Aorta (tissue), 5 donors: Measurements from ENCODE around the gene NUP50. TPM values are rescaled to one million over a fixed set of nuclear protein-coding genes. Genes with fewer than 3 reads are reported as not detected.

Experiments used
- ATAC-seq: fragments of 200-7000 bp; cut with Tn5 transposase; one replicate; pipeline ENCODE4 v1.9.1; 2022; ENCODE audit warnings: moderate library complexity; ENCODE audit not compliant: low FRiP score
- DNase-seq, 2 donors: peaks; one replicate each; pipeline ENCODE4 v3.0.0-alpha.2; 2020
- H3K27ac ChIP-seq, 2 donors: one replicate each; pipeline ENCODE4 v1.5.1; 2013; ENCODE audit warnings: low read length in 2 of 2, mild to moderate bottlenecking in 2 of 2, moderate library complexity in 2 of 2, control low read depth in 1 of 2, inconsistent platforms in 1 of 2, low read depth in 1 of 2
- H3K27me3 ChIP-seq, 2 donors: one replicate each; pipeline ENCODE4 v1.6.1; 2013; ENCODE audit warnings: control low read depth in 1 of 2, low read length in 1 of 2, mild to moderate bottlenecking in 1 of 2, moderate library complexity in 1 of 2; ENCODE audit not compliant: insufficient read depth in 2 of 2, control insufficient read depth in 1 of 2
- H3K36me3 ChIP-seq, 2 donors: one replicate each; pipeline ENCODE4 v1.6.1; 2013; ENCODE audit warnings: control low read depth in 1 of 2, low read length in 1 of 2, mild to moderate bottlenecking in 1 of 2; ENCODE audit not compliant: insufficient read depth in 2 of 2, control insufficient read depth in 1 of 2
- H3K4me1 ChIP-seq, 2 donors: one replicate each; pipeline ENCODE4 v1.6.1; 2013; ENCODE audit warnings: low read length in 2 of 2, control low read depth in 1 of 2, mild to moderate bottlenecking in 1 of 2, moderate library complexity in 1 of 2; ENCODE audit not compliant: insufficient read depth in 2 of 2, control insufficient read depth in 1 of 2
- H3K4me3 ChIP-seq, 2 donors: one replicate each; pipeline ENCODE4 v1.5.1; 2013; ENCODE audit warnings: low read length in 2 of 2, control low read depth in 1 of 2, mild to moderate bottlenecking in 1 of 2
- H3K9me3 ChIP-seq: one replicate; pipeline ENCODE4 v1.6.1; 2013; ENCODE audit warnings: mild to moderate bottlenecking, low read length; ENCODE audit not compliant: control insufficient read depth
- WGBS, 2 donors: extraction: QIAGEN DNeasy Blood & Tissue Kit; methylation state at CpG; one replicate each; pipeline ENCODE4 v1.1.7; 2013; 5-methylcytosine and 5-hydroxymethylcytosine counted together
- intact Hi-C, 2 donors: fragments of 100-400 bp; cut with DNase I; formaldehyde crosslinking; loops; one replicate each; pipeline versions ENCODE4 v1.14.2 to v1.15.0; 2022
- polyA plus RNA-seq, 2 donors: library from polyadenylated mRNA; stranded (reverse); fragments of 200-250 nt; gene quantifications; one replicate each; pipeline ENCODE4 v1.2.3, GENCODE V29; 2013
- total RNA-seq, 2 donors: library from RNA; stranded (reverse); fragmentation: NEBNext Ultra II Directional; extraction: Animal tissue kit (Norgen Biotek cat#: 25700); gene quantifications; one replicate each; pipeline ENCODE4 v1.2.1, GENCODE V29; 2021
- donor health status: healthy with polysubstance abuse.
- donor health status: Bipolar disorder and iron deficiency.
- donor health status: DM: no; HTN: no; CAD: no.
- donor health status: DM: no; HTN: no; CAD: no.
- donor health status: DM: yes; HTN: yes; CAD: no.

The NUP50 gene
- total and polyA plus RNA-seq, 4 donors: 5.6 to 49.7 (median 19.6) TPM

DNA sequence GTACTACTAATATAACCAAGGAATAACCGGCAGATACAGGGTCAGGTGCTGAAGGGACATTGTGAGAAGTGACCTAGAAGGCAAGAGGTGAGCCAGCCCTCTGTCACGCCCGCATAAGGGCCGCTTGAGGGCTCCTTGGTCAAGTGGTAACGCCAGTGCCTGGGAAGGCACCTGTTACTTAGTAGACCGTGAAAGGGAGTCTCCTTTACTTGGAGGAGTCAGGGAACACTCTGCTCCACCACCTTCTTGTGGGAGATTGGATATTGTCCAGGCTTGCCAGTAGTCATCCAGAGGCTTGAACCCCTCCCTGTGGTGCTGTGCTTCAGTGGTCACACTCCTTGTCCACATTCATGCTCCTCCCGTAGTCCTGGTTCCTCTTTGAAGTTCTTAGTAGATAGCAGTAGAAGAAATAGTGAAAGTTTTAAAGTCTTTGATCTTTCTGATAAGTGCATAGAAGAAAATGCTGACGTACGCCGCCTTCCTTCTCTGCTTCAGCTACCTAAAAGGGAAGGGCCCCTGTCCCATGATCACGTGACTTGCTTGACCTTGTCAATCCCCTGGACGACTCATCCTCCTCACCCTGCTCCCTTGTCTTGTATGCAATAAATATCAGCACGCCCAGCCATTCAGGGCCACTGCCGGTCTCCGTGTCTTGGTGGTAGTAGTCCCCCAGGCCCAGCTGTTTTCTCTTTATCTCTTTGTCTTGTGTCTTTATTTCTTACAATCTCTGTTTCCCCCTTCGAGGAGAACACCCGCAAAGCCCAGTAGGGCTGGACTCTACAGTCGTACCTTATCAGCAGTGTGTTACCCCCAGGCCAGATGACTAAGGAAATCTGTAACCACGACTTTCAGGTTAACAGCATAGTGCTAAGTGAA is 6.1 kb downstream of the NUP50 start:
- DNase-seq (no peak), ATAC-seq (no peak)
- Histone ChIP-seq H3K4me3 (no peak overlapping the region), H3K36me3 (peaks cover 3 to 7% of the 10 kb centered on the region in 2 donors), H3K27ac (no peak overlapping the region), H3K4me1 (peaks cover 0 to 2% of the 10 kb centered on the region in 2 donors), H3K27me3 (no peaks in the 10 kb centered on the region), H3K9me3 (no peaks in the 10 kb centered on the region)
- intact Hi-C loops: loop anchor here in 1 of 2 donors (5.0 kb wide), 1 partner anchor 92 kb away; no protein-coding TSS in a partner anchor
- WGBS, 2 donors: 85 to 87% methylated on average over 19 of the region's 19 CpGs

DNA sequence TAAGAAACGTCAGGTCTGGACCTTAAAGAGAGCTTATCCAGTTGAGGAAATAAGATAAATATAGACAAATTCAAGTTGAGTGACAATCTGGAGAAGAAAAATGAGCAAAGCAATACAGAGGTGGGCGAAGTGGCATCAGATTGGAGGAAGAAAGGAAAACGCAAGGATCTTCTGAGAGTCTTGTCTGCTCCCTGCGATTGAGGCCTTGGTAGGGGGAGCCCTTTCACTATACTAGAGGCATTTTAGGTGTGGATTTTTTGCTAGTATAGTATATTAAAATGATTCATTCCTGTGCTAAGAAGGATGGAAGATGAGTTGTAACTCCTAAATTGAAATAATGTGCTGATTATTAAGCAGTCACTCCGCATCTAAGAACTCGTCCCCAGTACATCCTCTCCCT is 8.1 kb downstream of the NUP50 start:
- ATAC-seq: no peak
- H3K4me3 ChIP-seq: no peak overlapping the region
- DNase-seq: no peak
- H3K36me3 ChIP-seq: peaks cover 3 to 7% of the 10 kb centered on the region in 2 donors
- no peaks in the 10 kb centered on the region for H3K27me3 ChIP-seq
- no peaks in the 10 kb centered on the region for H3K9me3 ChIP-seq
- peaks cover 0 to 2% of the 10 kb centered on the region in 2 donors for H3K4me1 ChIP-seq
- H3K27ac ChIP-seq: no peak overlapping the region
- intact Hi-C loops: no loop called here
- WGBS, 2 donors: 77 to 87% methylated on average over 6 of the region's 6 CpGs

DNA sequence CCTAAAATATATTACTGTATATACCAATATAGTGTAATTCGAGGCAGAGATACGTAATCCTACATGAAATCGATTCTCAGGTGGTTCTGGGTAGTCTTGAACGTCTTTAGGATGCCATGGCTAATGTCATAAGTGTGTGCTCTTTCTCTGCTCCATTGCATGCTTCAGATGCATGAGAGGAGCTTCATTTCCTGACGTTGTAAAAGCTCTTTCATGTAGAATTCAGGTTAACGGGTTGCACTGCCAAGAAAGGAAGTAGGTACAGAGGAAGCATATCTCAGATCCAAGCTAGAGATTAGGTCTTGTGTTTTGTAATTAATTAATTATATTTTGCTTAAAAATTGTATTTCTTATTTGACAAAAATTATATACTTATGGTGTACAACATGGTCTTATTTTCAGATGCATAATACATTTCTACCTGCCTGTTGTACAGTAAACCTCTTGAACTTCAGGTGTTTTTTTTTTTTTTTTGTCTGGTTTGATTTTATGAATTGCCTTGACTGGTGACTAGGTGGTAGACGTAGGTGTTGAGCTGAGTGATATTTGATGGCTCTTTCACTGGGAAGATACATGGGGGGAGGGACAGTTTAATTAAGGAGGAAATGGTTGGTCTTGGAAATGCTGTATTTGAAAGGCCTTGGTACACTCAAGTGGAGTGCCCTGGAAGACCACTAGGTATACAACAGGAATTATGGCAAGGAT is 9.3 kb downstream of the NUP50 start:
- WGBS, 2 donors: 86 to 90% methylated on average over 7 of the region's 7 CpGs
- Histone ChIP-seq H3K27me3 (no peaks in the 10 kb centered on the region), H3K4me1 (peaks cover 0 to 2% of the 10 kb centered on the region in 2 donors), H3K27ac (no peak overlapping the region), H3K36me3 (peaks cover 5 to 7% of the 10 kb centered on the region in 2 donors), H3K4me3 (no peak overlapping the region), H3K9me3 (no peaks in the 10 kb centered on the region)
- no peak for DNase-seq
- intact Hi-C loops: no loop called here
- no peak for ATAC-seq

DNA sequence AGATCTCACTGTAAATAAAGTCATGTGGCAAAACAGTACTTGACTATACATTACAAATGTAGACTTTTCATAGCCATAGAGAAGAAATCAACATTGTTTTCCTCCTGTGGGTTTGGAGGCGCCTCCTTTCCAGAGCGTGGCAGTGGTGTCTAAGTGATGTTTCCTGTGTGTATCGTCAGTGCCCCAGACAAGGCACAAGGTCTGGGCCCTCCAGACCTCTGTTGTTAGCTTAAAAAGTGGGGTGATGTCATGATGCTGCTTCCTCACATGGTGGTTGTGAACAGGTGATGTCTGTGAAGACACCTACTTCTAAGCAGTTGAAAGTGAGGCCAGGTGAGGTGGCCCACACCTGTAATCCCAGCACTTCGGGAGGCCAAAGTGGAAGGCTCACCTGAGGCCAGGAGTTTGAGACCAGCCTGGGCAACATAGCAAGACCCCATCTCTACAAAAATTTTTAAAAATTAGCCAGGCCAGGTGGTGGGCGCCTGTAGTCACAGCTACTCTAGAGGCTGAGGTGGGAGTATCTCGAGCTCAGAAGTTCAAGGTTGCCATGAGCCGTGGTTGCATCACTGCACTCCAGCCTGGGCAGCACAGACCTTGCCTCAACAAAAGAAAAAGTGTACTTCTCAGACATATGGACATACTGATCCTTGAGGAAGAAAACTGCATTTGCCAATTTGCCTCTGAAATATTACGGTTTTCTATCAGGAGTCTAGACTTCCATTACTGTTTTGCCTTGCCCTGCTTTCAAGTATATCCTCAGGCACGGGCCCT is 15.7 kb downstream of the NUP50 start:
- no peak for DNase-seq
- no peaks in the 10 kb centered on the region for H3K9me3 ChIP-seq
- intact Hi-C loops: no loop called here
- 91 to 95% methylated on average over 9 of the region's 9 CpGs for WGBS, 2 donors
- peaks cover 2% of the 10 kb centered on the region in 2 donors for H3K36me3 ChIP-seq
- no peaks in the 10 kb centered on the region for H3K27me3 ChIP-seq
- peaks cover 0 to 2% of the 10 kb centered on the region in 2 donors for H3K4me1 ChIP-seq
- no peak for ATAC-seq
- no peak overlapping the region for H3K27ac ChIP-seq
- no peak overlapping the region for H3K4me3 ChIP-seq

DNA sequence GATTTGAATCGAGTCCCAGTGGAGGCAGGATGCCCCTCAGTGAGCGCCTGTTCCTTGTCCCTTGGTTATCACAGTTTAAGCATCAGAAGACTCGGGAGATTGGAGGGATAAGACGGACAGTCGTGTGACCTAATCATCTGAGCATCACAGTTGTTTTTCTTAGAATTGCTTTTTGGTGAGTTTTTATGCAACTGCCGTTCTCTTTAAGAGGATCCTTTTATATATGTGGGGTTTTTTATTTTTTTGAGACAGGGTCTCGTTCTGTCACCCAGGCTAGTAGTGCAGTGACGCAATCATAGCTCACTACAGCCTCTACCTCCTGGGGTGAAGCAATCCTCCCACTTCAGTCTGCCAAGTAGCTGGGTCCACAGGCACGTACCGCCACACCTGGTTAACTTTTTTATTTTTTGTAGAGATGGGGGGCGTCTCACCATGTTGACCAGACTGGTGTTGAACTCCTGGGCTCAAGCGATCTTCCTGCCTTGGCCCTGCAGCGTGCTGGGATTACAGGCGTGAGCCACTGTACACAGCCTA is 16.5 kb downstream of the NUP50 start:
- ATAC-seq: no peak

DNA sequence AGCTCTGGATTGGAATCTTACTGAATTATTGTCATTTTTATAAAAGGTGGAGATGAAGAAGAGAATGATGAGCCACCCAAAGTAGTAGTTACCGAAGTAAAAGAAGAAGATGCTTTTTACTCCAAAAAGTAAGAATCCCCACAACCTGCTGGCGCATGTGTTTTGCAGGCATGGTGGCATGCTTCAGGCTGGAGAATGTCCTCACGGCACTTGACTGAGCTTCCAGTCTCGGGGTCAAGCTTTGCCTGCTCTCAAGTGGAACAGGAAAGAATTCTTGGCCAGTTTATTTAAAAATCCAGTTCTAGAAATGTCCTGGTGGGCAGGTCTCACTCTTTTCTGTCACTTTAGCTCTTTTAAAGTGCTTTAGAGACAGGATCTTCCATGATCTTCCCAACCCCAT is 17.5 kb downstream of the NUP50 start:
- no peaks in the 10 kb centered on the region for H3K9me3 ChIP-seq
- no peak for ATAC-seq
- 96% methylated on average over 4 of the region's 4 CpGs for WGBS, 2 donors

More for the DNA sequence above, 16.5 kb downstream of the NUP50 start:
- H3K27ac ChIP-seq: no peak overlapping the region
- WGBS, 2 donors: 77 to 88% methylated on average over 14 of the region's 14 CpGs
- no peak for DNase-seq
- H3K9me3 ChIP-seq: no peaks in the 10 kb centered on the region
- H3K4me1 ChIP-seq: no peaks in the 10 kb centered on the region
- H3K36me3 ChIP-seq: peaks cover 2% of the 10 kb centered on the region in 2 donors
- intact Hi-C loops: no loop called here
- no peak overlapping the region for H3K4me3 ChIP-seq
- no peaks in the 10 kb centered on the region for H3K27me3 ChIP-seq

DNA sequence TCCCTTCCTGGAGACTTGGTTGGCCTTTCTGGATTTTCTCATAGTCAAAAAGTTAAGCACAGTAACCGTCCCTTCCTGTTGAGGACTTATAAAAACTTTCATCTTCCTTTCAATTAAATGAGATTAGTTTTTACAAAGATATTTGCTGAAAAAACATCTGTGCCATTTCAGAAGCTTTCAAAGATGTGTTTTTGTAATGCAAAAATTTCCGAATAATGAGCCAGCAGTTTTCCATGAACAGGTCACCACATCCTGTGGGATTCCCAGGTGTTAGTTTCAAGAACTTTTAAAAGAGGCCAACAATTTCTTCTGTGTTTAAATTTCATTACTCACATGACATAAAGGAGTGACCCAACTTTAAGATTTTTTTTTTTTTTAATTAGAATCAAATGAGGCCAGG is 18.0 kb downstream of the NUP50 start:
- DNase-seq (no peak), ATAC-seq (no peak)
- 93 to 94% methylated on average over 2 of the region's 2 CpGs for WGBS, 2 donors
- H3K36me3 ChIP-seq: peaks cover 2 to 4% of the 10 kb centered on the region in 2 donors
- no peaks in the 10 kb centered on the region for H3K4me1 ChIP-seq
- H3K9me3 ChIP-seq: no peaks in the 10 kb centered on the region
- intact Hi-C loops: no loop called here
- no peak overlapping the region for H3K27ac ChIP-seq
- H3K27me3 ChIP-seq: no peaks in the 10 kb centered on the region
- no peak overlapping the region for H3K4me3 ChIP-seq

More for the DNA sequence above, 17.5 kb downstream of the NUP50 start:
- intact Hi-C loops: no loop called here
- Histone ChIP-seq H3K4me1 (no peaks in the 10 kb centered on the region), H3K4me3 (no peak overlapping the region), H3K27me3 (no peaks in the 10 kb centered on the region), H3K36me3 (peaks cover 2 to 4% of the 10 kb centered on the region in 2 donors), H3K27ac (no peak overlapping the region)
- no peak for DNase-seq

DNA sequence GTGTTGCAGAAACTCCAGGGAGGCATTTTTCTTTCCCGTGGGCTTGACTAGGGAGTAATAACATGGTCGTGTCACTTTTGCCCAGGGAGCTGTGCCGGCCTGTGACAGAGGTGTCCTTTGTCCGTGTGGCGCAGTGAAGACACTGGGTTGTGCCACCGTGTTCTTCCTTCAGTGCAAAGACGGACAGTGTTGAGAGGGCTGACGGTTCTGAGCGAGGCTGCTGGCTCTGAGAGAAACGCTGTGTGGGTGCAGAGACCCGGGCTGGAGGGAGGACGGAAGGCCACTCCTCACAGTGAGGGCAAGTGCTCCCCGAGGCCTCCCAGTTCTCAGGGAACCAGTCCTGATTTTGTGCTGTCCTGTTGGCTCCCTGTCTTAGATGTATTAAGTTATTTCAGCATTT is 20.2 kb downstream of the NUP50 start:
- Histone ChIP-seq H3K27me3 (no peaks in the 10 kb centered on the region), H3K36me3 (peaks cover 2% of the 10 kb centered on the region in 2 donors), H3K4me3 (no peak overlapping the region), H3K4me1 (no peaks in the 10 kb centered on the region), H3K27ac (no peak overlapping the region), H3K9me3 (no peaks in the 10 kb centered on the region)
- WGBS, 2 donors: 89 to 91% methylated on average over 13 of the region's 13 CpGs
- intact Hi-C loops: no loop called here
- DNase-seq: peak in 1 of 2 donors; percentile 71
- no peak for ATAC-seq
